Measurements from ENCODE around the gene NOLC1. TPM values are rescaled to one million over a fixed set of nuclear protein-coding genes. Genes with fewer than 3 reads are reported as not detected.

Gene NOLC1
- total and polyA plus RNA-seq, 2 experiments from 2014 or later = 52.3 to 56.2 TPM

DNA sequence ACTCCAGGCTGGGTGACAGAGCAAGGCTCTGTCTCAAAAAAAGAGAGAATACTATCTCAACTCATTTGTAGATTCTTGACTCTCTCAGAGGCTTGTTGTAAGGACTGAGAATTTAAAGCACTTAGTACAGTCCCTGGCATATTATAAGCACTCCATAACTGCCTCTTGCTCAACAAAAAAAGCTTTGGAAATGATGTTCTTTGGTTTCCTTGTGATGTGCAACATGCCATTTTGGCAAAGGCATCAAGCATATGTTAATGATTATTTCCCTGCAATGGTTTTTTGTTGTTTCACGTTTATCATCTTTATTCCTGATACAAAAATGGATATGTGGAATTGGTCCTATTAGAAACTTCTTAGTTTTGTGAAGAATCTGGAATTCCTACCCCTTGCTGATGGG is 15.7 kb downstream of the NOLC1 start:
- H3K27ac ChIP-seq = no peak overlapping the region
- TF ChIP-seq, protein P1, sequence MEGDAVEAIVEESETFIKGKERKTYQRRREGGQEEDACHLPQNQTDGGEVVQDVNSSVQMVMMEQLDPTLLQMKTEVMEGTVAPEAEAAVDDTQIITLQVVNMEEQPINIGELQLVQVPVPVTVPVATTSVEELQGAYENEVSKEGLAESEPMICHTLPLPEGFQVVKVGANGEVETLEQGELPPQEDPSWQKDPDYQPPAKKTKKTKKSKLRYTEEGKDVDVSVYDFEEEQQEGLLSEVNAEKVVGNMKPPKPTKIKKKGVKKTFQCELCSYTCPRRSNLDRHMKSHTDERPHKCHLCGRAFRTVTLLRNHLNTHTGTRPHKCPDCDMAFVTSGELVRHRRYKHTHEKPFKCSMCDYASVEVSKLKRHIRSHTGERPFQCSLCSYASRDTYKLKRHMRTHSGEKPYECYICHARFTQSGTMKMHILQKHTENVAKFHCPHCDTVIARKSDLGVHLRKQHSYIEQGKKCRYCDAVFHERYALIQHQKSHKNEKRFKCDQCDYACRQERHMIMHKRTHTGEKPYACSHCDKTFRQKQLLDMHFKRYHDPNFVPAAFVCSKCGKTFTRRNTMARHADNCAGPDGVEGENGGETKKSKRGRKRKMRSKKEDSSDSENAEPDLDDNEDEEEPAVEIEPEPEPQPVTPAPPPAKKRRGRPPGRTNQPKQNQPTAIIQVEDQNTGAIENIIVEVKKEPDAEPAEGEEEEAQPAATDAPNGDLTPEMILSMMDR (IDR thresholded peaks at IDR 0.05; ENCODE audit: low read depth, low read length) = no peak
- no peak for DNase-seq (ENCODE audit: low read depth in 1 of 2, low spot score in 1 of 2)
- peaks cover 7% of the 10 kb centered on the region for H3K36me3 ChIP-seq
- no peaks in the 10 kb centered on the region for H3K27me3 ChIP-seq
- H3K4me3 ChIP-seq = no peak overlapping the region
- no peaks in the 10 kb centered on the region for H3K4me1 ChIP-seq (ENCODE audit: low read depth)
- H3K9me3 ChIP-seq (ENCODE audit: low read depth) = no peaks in the 10 kb centered on the region

DNA sequence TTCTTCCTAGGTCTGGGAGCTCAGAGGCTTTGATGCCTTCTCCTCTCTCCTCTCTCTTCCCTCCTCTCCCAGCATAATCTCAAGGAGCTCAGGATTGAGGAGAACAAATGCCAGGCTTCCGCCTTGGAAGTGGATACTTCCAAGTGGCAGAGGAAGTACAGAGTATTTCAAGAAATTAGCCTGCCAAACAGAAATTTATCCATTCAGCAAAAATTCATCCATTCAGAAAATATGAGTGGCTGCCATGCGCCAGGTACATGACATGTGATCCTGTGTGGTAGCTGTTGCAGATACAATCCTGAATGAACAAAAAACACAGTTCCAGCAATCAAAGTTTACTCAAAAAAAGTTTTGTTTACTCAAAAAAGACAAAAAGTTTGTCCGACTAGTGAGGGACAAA is 18.4 kb downstream of the NOLC1 start:
- H3K4me1 ChIP-seq (ENCODE audit: low read depth) = peaks cover 5% of the 10 kb centered on the region
- H3K27me3 ChIP-seq = no peaks in the 10 kb centered on the region
- TF ChIP-seq, protein P1 (IDR thresholded peaks at IDR 0.05; ENCODE audit: low read depth, low read length) = no peak
- H3K4me3 ChIP-seq = no peak overlapping the region
- H3K27ac ChIP-seq = no peak overlapping the region
- no peak for DNase-seq (ENCODE audit: low read depth in 1 of 2, low spot score in 1 of 2)
- H3K36me3 ChIP-seq = no peaks in the 10 kb centered on the region
- H3K9me3 ChIP-seq (ENCODE audit: low read depth) = no peaks in the 10 kb centered on the region

DNA sequence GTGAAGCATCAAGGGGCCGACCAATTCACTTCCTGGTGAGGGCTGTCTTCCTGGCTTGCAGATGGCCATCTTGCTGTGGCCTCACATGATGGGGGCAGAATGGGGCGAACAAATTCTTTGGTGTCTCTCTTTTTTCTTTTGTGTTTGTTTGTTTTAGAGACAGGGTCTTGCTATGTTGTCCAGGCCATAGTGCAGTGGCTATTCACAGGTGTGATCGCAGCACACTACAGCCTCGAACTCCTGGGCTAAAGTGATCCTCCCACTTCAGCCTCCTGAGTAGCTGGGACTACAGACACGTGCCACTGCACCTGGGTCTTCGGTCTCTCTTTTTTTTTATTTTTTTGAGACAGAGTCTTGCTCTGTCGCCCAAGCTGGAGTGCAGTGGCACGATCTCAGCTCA is 20.1 kb downstream of the NOLC1 start:
- H3K4me3 ChIP-seq = no peak overlapping the region
- no peak overlapping the region for H3K27ac ChIP-seq
- no peak for DNase-seq (ENCODE audit: low read depth in 1 of 2, low spot score in 1 of 2)
- TF ChIP-seq, protein P1 (IDR thresholded peaks at IDR 0.05; ENCODE audit: low read depth, low read length) = no peak
- H3K9me3 ChIP-seq (ENCODE audit: low read depth) = no peaks in the 10 kb centered on the region
- H3K4me1 ChIP-seq (ENCODE audit: low read depth) = peaks cover 10% of the 10 kb centered on the region
- no peaks in the 10 kb centered on the region for H3K27me3 ChIP-seq
- no peaks in the 10 kb centered on the region for H3K36me3 ChIP-seq

DNA sequence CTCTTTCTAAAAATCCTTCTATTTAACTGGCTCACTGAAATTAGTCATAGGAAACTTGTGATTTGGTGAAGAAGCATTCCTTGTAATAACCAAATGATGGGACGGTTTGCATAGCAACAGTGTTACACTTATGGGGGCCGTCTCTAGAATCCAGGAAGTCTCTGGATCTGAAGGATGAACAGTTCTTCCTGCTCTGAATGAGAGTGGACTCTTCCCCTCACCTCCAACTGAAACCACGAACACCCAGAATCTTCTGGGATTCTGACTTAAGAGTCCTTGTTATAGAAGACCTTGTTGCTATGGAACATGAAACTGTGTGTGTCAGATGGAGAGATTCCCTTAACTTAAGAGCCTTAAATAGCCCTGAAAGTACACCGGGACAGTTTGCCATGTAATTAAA is 23.2 kb downstream of the NOLC1 start:
- TF ChIP-seq, protein P1 (IDR thresholded peaks at IDR 0.05; ENCODE audit: low read depth, low read length) = no peak
- Histone ChIP-seq H3K27ac (peak overlapping the region; percentile 59), H3K4me3 (no peak overlapping the region), H3K9me3 (ENCODE audit: low read depth) (no peaks in the 10 kb centered on the region), H3K4me1 (ENCODE audit: low read depth) (peaks cover 10% of the 10 kb centered on the region), H3K27me3 (no peaks in the 10 kb centered on the region), H3K36me3 (no peaks in the 10 kb centered on the region)
- peak in 1 of 2 donors; percentile 22 for DNase-seq (ENCODE audit: low read depth in 1 of 2, low spot score in 1 of 2)

DNA sequence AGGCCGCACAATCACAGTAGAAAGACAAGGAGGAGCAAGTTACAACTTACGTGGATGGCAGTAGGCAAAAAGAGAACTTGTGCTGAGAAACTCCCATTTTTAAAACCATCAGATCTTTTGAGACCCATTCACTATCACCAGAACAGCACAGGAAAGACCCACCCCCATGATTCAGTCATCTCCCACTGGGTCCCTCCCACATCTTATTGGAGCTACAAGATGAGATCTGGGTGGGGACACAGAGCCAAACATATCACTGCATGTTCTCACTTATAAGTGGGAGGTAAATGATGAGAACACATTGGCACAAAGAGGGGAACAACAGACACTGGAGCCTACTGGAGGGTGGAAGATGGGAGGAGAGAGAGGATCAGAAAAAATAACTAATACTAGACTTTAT is 32.4 kb downstream of the NOLC1 start:
- H3K9me3 ChIP-seq (ENCODE audit: low read depth) = no peaks in the 10 kb centered on the region
- peaks cover 2% of the 10 kb centered on the region for H3K4me1 ChIP-seq (ENCODE audit: low read depth)
- DNase-seq (ENCODE audit: low read depth in 1 of 2, low spot score in 1 of 2) = no peak
- H3K27me3 ChIP-seq = no peaks in the 10 kb centered on the region
- TF ChIP-seq, protein P1 (IDR thresholded peaks at IDR 0.05; ENCODE audit: low read depth, low read length) = no peak
- H3K36me3 ChIP-seq = no peaks in the 10 kb centered on the region
- no peak overlapping the region for H3K27ac ChIP-seq
- no peak overlapping the region for H3K4me3 ChIP-seq

DNA sequence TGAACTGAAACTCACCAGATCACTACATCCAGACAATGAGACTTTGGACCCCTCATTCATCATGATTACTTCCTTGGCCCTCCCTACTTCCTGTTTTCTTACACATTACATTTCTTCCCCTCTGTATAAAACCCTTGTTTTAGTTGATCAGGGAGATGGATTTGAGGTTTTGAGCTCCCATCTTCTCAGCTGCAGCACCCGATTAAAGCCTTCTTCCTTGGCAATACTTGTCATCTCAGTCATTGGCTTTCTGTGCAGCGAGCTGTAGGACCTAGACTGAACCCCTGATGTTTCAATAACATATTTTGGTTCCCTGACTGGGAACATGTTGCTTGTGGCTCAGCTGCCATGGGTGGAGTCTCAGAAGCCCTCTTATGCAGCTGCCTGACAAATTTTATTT is 33.1 kb downstream of the NOLC1 start:
- Histone ChIP-seq H3K36me3 (no peaks in the 10 kb centered on the region), H3K4me3 (no peak overlapping the region), H3K9me3 (ENCODE audit: low read depth) (no peaks in the 10 kb centered on the region)

More for the DNA sequence above, 33.1 kb downstream of the NOLC1 start:
- H3K27ac ChIP-seq = no peak overlapping the region
- peaks cover 2% of the 10 kb centered on the region for H3K4me1 ChIP-seq (ENCODE audit: low read depth)
- no peaks in the 10 kb centered on the region for H3K27me3 ChIP-seq
- TF ChIP-seq, protein P1 (IDR thresholded peaks at IDR 0.05; ENCODE audit: low read depth, low read length) = no peak
- DNase-seq (ENCODE audit: low read depth in 1 of 2, low spot score in 1 of 2) = no peak

Data from cardiac muscle cell (in vitro differentiated cells and primary cell).